HG03571 (cell line): ENCODE data around the gene TRIO.

Experiments used
- ATAC-seq: cut with Tn5 transposase; IDR thresholded peaks from one replicate; pipeline ENCODE4 v1.9.1; 2021; ENCODE audit not compliant: unreplicated experiment

TRIO gene

DNA sequence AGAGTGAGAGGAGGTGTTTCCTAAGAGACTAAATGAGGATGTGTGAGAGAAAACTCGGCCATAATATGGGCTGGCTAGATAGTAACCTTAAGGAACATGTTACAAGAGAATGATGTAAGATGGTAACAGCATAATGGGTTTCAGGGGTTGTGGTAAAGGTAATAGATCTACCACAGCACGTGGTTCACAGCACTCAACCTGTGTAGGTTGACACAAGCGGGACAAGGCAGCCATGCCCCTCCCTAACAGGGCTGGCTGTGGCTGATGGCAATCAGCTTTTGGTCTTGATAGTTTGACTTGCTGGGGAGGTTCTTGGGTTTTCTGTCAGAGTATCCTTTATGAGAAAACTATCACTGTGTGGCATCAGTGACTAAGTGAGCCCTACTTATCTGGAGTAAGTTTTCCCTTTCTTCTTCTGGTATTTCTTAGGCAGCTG lies 138.6 kb downstream of the TRIO start:
- no peak for ATAC-seq

DNA sequence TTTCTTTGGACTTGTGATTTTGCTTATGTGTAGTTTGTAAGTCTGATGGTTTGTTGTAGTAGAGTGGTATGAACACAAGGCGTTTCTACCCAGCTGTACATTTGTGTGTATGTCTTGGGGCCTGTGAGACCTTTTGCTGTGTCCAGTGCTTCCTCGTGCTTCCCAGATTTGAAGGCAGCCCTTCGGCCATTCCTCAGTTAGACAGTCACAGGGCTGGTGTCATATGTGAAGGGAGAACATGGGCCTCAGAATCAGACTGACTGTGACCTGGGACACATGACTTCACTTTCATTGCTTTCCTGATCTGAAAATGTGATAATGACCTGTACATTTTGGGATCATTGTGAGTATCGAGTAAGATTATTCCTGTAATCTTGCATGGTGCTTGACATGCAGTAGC lies 140.0 kb downstream of the TRIO start:
- ATAC-seq = no peak

- no peak for ATAC-seq
Observed at GRCh38 chr5:14284392-14285148, 141.4 kb downstream of the TRIO start.

DNA sequence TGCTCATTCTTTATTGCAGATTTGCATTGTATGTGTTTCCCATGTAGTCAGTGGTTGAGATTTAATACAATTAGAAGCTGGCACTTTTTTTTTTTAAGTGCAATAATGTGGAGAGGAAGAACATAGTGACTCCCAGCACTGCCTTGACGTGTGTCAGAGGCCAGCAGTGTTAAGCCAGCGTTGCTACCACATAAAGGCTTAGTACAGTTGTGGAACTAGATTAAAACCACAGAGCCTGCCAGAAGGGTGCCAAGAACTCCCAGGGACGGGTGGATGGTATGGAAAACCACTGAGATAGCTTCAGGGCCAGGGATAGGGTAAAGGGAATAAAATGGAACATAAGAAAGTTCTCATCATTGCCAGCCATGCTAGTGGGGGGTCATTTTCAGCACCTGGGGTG lies 142.9 kb downstream of the TRIO start:
- ATAC-seq = no peak

DNA sequence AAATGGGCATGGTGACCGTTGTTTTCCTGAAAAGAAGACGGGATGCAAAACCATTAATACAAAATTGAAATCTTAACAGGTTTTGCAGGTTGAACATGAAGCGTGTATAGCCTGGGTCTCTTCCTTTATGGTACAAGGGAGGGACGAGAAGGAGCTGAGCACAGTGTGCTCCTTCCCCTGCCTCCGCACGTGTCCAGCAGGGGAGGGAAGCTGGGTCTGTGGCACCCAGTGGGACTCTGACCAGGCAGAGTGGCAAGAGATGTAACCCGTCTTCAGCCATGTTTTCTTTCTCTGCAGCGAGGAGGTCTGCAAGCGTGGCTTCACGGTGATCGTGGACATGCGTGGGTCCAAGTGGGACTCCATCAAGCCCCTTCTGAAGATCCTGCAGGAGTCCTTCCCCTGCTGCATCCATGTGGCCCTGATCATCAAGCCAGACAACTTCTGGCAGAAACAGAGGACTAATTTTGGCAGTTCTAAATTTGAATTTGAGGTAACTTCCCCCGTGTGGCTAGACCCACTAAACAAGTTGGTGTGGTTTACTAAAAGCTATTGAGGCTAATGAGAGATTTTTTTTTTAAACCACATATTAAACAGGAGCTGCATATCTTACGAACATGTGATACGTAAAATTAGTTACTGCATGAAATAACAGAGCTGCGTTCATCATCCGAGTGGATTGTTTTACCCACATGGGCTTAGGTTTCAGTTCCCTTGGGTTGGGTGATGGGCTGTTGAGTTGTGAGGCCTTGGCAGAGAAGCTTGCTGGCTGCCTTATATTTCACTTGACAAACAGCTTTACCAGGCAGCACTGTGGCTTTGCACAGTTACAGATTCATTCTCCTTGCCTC lies 143.7 kb downstream of the TRIO start:
- peak; percentile 87 for ATAC-seq

GRCh38 chr5:14292766-14293658 lies 149.9 kb downstream of the TRIO start:
- ATAC-seq = no peak

DNA sequence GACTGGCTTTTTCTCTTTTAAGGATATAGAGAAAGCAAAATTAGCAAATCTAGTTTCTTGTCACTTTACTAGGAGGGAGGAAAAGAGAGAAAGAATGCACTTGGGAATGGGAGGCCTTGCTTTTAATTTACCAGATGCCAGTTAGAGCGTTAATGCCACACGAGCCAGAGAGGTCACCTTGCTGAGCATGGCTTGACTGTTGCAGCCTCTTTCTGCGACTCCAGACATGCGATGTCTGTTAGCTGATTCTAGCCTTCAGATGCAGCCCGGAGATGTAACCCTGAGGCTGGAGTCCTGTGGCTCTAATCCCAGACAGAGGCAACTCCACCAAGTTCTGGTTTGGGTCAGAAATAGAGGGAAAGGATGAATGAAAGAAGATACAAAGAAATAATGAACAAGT lies 152.5 kb downstream of the TRIO start:
- ATAC-seq = no peak

DNA sequence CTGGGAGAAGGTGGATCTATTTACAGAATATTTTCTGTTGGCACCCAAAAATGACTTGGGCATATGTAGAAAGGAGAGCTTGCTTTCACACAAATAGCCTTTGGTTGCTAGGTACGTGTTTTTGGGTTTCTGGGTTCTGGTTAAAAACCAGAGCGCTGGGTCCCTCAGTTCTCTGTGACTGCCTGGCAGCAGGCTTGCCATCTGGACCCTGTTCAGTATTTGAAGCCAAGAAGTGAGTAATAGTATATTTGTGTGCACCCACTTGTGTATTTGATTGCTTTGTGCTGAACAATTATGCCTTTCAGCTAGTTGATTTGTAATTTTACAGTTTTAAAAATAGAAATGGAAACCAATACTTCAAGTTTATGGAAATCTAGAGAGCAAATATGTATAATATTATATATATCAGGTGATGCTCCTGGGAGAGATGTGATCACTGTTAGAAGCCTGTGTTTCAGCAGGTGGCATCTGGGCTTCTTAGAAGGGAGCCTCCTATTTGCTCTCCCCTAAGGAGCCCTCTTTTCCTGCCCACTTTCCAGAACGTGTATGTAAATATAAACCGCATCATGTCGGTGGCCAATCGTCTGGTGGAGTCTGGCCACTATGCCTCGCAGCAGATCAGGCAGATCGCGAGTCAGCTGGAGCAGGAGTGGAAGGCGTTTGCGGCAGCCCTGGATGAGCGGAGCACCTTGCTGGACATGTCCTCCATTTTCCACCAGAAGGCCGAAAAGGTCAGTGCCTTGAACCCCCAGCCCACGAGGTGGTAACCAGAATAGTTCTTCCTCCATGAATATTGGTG lies 153.6 kb downstream of the TRIO start:
- no peak for ATAC-seq

- ATAC-seq = no peak
Observed at GRCh38 chr5:14297697-14298096, 154.6 kb downstream of the TRIO start.

DNA sequence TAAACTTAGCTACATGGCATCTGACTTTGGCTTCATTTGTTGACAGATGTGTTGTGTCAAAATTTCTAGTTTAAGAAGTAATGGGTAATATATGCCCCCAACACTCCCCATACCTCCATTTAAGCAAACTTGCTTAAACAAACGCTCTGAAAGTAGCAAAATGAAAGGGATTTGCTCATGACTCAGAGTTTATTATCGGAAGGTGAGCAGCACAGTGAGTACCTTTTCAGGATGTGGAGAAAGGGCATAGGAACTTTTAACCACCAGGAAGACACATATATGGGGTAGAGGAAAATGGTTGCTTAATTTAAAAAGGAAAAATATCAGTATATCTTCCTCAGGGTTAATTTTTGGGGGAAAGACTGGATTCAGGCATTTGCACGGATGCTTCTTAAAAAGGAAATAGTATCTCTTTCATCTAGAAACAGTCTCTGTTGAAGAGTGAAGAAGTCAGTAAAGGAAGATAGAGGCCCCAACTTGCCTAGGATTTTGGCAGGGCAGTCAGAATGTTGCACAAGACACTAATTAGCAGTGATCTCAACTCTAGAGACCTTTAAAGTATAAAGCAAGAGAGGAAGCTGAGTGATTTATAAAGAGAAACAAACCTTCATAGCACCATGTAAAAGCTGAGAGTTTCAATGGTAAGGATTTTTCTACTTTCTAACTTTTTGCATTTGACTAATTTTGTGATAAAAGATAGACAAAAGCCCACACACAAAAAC lies 155.1 kb downstream of the TRIO start:
- no peak for ATAC-seq

- no peak for ATAC-seq
Observed at GRCh38 chr5:14299666-14300065, 156.5 kb downstream of the TRIO start.

- no peak for ATAC-seq
Observed at GRCh38 chr5:14301186-14301585, 158.0 kb downstream of the TRIO start.

GRCh38 chr5:14302330-14302729 lies 159.2 kb downstream of the TRIO start:
- no peak for ATAC-seq

- ATAC-seq = no peak
Observed at GRCh38 chr5:14305045-14305444, 161.9 kb downstream of the TRIO start.

DNA sequence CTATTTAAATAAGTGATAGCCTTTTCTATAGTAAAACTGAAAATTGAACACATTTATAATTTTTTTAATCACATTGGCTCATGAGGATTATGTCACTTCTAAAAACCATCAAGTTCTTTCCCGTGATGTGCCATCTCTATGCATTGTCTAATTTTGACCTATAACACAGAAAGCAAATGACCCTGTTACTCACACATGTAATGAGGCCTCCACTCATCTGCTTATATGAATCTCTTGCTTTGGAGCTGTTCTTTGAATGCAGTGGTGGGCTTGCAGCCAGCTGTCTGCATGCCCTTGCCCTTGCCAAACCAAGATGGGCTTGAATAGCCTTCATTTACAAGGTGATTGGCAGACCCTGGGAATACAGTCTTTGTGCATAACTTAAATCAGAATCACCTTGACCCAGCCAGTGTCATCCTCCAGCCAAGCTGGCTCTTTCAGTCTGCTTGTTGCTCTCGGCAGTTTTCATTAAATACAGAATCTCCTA lies 163.2 kb downstream of the TRIO start:
- no peak for ATAC-seq

GRCh38 chr5:14308384-14309154 lies 165.4 kb downstream of the TRIO start:
- no peak for ATAC-seq

GRCh38 chr5:14309199-14309598 lies 166.1 kb downstream of the TRIO start:
- ATAC-seq = no peak

- ATAC-seq = no peak
Observed at GRCh38 chr5:14309878-14310531, 166.9 kb downstream of the TRIO start.
